SHP77 (cell line): ENCODE measurements around the gene CEND1.

Experiments used
- DNase-seq, 2 experiments: peaks; one replicate each; lab custom pipeline; 2025; lab: John Stamatoyannopoulos, UW

The CEND1 gene

DNA sequence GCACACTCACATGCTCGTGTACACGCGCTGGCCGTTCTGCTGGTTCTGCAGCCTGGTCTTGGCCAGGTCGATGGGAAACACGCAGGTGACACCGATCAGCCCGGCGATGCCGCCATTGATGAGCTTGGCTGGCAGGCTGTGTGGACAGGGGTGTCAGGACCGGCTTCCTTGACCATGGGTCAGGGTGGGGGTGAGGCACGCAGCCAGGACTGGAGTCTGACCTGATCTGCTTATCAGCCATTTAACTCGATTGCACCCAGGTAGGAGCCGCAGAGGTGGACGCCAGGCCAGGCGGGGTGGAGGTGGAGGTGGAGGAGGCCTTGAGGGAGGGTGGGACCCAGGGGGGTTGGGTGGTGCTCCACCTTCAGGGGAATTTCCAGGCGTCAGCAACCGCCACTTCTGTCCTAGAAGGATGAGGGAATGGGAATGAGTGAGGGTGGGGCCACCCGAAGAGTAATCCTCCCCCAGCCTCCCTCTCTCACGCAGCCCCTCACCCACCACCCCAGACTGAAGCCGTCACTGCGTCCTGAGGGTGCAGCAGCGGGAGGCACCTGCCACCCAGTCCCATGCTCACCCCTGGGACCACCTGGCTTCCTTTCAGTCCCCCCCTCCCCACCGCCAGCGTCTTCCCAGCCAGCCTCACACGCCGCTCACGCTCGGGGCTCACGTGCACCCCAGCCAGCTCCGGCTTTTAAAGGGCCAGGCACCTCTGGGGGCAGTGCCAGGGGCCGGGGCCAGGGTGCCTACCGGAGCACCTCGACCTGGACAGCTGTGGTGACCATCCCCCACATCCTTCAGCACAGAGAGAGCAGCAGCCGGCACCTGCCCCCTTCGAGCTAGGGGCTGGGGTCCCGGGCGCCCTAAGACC lies 5.1 kb upstream of the CEND1 start:
- DNase-seq: no peak

- DNase-seq: no peak
Measured at GRCh38 chr11:794013-794765, 4.3 kb upstream of the CEND1 start.

GRCh38 chr11:793556-793955 lies 3.7 kb upstream of the CEND1 start:
- DNase-seq: no peak

GRCh38 chr11:792873-793272 lies 3.0 kb upstream of the CEND1 start:
- no peak for DNase-seq

DNA sequence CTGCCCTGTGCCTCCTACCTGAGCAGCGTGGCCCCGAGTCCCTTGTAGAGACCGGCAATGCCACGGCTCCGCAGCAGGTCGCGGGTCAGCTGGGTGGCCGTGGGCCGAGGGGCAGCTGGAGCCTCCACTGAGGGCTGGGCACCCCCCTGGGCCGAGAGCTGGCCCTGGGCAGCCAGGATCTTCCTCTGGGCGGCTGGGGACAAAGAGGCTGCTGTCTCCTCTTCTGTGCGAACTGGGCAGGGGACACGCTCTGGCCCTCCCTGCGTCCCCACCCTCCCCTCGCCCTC lies 2.6 kb upstream of the CEND1 start:
- DNase-seq: no peak

GRCh38 chr11:791658-792534 lies 2.0 kb upstream of the CEND1 start:
- DNase-seq: no peak

DNA sequence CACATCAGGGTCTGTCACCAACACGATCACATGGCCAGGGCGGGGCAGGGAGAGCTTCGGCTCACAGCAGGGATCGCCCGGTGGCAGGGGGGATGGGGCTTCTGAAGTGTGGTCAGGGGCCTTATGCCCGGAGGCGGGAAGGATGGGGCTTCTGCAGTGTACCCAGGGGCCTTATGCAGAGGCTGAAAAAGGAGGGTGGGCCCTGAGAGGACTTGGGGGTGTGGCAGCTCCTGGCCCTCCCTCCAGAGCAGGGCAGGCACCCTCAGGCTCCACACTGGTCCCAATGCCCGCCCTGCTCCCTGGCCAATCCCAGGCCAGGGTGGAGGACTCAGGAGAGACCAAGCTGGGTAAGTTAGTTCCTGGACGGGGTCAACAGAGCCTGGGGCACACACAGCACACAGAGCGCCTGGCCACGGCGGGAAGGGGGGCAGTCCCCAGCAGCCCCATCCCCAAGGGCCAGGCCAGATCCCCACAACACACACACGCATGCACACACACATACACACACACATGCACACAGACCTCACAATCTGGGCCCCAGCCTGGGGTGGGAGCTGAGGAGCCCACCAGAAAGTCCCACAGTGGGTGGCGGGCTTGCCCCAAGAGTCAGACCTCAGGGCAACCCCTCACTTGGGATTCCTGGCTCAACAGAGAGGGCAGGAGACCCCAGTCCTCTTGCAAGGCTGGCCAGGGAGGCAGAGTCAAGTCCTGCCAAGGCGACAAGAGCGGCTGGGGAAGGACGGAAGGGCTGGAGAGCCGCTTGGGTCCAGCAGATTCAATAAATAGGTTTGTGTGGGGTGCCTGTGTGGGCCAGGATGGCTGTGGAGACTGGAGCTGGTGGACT lies 1.1 kb upstream of the CEND1 start:
- DNase-seq: no peak

- DNase-seq: no peak
Measured at GRCh38 chr11:788953-789940, 643 bp downstream of the CEND1 start.

- DNase-seq: no peak
Measured at GRCh38 chr11:788009-788640, 1.8 kb downstream of the CEND1 start.

GRCh38 chr11:787084-787675 lies 2.7 kb downstream of the CEND1 start:
- no peak for DNase-seq

DNA sequence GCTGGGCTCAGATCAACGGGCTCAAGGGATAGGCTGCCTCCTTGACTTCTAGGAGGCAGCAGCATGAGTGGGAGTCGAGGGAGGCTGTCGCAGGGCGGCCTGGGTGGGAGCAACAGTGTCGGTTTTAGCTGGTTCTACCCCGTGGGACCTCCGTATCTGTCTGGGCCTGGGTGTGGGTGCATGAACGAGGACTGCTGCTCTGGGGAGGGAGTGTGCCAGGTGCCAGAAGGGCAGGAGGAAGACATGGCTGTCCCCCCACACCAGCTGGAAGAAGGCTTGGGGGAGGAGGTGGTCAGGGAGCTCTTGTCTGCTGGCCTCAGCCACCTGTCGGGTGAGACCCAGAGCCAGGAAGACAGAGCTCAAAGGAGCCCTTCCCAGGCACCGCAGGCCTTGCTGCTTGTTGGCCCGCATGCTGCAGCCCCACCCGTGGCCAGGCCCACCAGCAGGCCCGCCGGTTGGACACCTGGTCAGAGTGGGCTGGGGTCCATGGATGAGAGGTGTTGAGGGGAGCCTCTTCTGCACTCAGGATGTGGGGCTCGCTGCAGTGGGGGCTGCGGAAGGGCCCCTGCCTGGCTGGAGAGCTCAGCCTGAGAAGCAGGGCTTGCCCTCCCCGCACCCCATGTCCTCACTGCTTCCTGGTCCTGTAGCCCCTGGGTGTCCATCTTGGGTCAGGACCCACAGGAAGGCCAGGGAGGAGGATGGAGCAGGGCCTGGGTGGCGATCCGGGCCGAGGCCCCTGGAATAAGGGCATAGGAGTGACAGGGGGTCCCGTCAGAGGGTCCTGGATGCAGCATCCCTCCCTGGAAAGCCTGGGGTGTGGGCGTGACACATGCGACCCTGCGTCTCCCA lies 3.4 kb downstream of the CEND1 start:
- DNase-seq: no peak

GRCh38 chr11:783581-784015 lies 6.3 kb downstream of the CEND1 start:
- peak; percentile 57 to 66 for DNase-seq

- no peak for DNase-seq
Measured at GRCh38 chr11:782264-783174, 7.4 kb downstream of the CEND1 start.

DNA sequence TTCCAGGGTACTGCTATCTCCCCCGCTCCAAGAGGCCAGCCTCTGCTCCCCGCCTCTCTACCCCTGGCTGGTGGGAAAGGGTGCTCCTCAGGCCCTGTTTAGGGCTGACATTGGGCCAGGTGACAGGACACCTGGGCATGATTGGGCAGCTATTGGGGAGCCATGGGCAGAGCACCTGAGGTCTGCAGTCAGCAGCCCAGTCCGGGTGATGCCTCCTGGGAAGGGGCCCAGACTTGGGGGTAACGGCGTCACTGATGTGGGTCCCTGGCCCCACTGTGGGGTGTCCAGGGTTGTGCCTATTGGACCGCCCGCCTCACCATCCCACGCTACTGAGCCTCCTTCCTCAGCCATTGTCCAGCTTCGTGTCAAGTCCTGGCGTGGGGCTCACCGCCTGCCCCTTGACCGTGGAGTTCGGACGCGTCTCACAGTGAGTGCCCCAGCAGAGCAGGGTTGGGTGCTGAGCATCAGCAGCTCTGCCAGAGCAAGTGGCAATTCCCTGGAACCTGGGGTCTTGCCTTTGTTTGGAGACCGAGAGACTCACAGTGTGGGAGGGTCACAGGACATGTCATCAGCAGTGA lies 9.8 kb downstream of the CEND1 start:
- no peak for DNase-seq

DNA sequence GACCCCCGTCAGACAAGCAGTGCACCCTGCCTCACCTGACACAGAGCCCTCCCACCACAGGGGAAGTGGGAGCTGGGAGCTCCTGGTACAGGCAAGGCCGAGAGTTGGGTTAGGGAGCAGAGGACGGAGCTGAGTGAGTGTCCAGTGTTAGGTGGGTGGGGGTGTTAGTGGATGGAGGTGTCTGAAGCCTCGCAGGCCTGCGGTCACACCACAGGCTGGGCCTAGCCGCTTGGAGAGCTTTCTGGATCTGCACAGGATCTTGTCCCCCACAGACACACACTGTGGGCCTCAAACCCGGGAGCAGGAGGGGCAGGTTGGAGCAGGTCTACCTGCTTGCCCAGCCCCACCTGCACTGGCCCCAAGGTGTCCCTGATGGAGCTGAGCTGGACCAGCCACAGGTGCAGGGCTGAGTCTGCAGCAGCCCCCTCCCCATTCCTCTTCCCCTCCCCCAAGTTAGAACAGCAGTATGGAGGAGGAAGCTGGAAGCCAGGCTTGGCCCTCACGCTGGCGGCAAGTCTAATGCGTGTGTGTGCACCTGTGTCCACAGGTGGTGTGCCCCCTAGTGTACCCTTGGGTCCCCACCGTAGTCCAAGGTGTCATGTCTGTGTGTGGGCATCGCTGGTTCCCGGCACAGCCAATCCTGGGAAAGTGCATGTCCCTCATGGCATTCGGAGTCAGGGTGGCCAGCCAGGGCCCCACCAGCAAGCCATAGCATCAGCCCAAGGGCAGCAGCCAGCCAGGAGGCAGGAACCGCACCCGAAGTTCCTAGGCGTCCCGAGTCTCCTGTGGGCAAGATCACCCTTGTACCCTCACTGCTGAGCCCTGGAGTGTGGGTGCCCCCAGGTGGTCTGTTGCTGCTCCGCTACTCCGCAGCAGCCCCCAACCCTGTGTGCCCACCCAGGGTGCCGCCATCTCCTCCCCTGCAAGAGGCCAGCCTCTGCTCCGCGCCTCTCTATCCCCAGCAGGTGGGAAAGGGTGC lies 10.6 kb downstream of the CEND1 start:
- DNase-seq: no peak
